GM21717 (cell line): ENCODE data around the gene STRIP1.
"Not testable (repeated sequence)": the region's sequence is repeated elsewhere in the genome, so short reads cannot be mapped to it uniquely, and the experiment has no call there.

Experiments
- ATAC-seq: cut with Tn5 transposase; IDR thresholded peaks from one replicate; pipeline ENCODE4 v1.9.1; 2021; ENCODE audit warnings: mild to moderate bottlenecking, moderate library complexity; ENCODE audit not compliant: unreplicated experiment

STRIP1 gene

DNA sequence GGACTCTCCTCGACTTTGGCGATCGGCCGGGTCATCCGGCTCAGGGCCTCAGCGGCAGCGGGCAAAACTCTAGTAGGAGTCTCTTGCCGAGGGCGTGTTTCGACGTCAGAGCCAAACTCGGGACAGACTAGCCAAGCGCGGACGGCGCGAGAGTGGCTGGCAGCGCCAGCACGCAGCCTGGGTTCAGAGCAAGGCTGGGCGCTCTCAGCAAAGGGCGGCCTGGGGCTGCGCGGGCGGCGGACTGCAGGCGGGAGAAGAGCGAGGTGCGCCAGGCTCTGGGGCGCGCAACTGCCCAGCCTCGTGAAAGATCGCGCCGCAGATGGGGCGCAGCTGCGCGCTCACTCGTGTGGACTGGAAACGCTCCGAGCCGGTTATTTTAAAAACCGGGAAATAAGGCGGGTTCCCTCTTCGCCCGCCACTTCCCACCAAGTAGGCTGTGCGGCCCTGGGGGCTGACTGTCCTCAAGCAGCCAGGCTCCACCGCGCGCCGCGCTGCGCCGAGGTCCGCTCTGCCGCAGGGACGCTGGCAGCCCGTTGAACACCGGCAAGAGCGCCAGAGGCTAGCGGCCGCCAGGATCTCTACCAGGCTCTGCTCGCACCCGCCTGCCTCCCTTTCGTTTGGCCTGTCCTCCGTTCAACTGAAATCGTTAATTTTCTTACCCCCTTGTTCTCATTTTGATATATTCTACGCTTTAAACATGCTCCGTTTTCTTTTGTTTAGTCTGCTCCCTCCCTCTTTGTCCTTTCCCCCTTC is 33.6 kb downstream of the STRIP1 start:
- ATAC-seq: no peak

DNA sequence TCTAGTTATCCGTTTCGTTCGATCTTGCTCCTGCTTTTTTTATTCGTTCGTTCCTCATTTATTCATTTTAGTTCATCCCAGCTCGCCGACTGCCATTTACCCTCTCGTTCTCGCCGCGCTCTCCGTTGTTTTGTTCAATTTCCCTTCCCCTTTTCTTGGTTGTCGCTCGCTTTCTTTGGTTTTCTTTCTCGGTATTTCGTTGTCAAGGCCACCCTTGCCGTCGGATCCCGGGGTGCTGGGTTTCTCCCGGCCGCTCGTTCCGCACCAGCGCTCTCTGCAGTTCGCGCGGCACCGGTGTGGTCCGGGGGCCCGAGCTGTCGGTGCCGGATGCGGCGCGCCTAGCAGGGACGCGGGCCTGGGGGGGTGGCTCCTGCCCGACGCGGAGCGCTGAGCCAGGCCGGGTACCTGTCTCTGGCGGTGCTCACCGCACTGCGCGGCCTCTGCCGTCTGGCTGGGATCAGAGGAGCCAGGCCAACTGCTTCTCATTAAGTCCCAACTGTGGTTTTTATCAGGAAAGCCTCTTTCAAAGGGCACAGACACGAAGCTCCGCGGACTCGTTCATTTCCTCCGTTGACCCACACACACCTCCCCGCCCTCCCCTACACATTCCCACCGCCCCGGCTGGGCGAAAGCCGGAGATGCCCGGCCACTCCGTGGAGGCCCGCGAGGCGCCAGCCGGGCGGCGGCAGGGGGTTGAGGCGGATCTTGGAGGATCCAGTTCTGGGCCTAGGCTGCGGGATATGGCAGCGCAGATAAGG is 34.4 kb downstream of the STRIP1 start:
- ATAC-seq: no peak

DNA sequence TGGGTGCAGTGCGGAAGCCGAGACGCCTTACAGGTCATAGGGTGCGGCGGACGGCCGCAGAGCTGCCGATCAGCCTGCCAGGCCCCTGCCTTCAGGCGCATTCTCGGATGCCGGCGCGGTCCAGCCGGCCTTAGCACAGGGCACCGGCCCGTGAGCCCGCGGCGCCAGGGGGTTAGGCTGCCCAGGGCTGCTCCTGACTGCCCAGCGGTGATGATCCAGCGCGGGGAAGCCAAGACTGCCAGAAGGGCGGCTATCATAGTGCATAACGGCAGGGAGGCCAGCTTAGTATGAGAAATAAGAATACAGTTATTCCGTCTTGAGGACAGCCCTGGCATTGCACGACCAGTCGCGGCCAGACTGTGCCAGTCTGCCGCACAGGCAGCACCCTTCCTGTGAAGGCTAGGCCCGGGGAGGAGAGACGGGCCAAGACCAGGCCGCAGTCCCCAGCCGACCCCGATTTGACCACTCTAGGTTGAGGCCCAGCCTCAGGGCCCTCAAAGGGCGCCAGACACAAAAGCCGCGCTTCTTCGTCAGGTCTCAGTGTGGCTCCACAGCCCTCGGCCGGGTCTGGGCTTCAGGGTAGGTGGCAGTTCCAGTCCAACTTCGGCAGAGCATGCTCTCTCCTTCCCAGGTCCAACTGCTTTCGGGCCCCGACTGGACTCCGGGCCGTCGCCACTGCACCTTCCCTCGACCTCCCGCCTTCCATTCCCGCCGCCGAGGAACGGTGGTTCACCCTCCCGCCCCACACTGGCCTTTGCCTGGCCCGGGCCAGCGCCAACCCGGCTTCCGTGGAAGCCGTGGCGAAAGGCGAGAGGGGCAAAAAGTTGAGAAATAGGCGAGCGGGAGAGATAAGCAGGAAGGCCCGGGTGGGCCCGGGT is 35.2 kb downstream of the STRIP1 start:
- ATAC-seq: no peak

DNA sequence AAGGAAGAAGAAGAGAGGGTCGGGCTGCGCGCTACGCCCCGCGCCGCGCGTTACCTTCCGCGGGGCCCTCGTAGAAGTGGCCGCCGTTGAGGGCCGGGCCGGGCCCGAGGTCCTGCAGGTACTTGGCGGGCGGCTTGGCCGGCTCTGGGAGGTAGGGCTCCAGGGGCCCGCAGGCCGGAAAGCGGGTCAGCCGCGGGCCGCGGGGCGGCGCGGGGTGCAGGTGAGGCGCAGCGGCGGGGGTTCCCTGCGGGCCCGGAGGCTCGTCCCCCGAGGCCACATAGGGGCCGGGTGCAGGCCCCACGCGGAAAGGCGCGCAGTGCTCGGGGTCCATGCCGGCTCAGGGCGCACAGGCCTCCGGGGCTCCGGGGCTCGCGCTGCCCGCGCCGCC is 35.9 kb downstream of the STRIP1 start:
- no peak for ATAC-seq

DNA sequence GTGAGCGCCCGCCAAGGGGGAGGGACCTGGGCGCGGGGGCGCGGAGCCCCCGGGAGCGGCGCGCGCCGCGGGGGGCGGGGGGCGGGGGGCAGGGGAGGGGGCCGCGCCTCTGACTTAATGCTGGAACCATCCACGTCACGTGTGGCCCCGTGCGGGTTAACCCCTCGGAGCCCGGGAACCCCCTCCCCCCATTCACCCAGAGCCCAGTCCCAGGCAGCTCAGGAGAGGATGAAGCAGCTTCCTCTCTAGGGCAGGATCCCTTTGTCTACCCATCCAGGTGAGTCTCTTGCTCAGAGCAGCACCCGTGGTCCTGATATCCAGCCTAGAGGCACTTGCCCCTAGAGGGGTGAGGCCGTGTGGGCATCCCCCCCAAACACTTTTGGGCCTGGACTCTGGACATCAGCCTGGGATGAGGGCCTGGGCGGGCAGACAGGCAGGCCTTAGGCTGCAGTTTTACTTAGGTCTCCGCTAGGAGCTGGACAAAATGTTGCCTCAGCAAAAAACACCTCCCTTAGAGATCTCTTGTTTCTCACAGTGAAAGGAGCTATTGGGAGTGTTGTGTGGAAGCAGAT is 36.3 kb downstream of the STRIP1 start, which contains the start of gene ALX3:
TSS of gene ALX3 (minus strand) at position 2 of the 572 bp plus-strand sequence. CDS start 60 bp downstream, outside the sequence.
- no peak for ATAC-seq

DNA sequence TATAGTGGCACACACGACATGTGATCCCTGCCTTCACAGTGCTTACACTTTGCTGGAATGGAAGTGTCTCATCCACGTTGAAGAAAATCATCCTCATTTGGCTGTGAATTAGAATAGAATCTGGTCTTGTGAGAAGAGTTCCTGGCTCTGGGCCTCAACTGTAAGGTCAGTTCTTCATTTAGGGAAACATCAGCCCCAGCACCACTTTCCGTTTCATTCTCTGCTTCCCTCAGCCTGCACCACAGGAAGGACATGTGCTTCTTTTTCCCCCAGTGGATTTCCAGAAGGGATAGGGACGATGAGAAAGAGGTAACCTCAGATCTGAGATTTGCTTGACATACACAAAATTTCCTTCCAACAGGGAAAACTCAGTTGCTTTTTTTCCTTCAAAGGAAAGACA is 39.7 kb downstream of the STRIP1 start:
- ATAC-seq: no peak

DNA sequence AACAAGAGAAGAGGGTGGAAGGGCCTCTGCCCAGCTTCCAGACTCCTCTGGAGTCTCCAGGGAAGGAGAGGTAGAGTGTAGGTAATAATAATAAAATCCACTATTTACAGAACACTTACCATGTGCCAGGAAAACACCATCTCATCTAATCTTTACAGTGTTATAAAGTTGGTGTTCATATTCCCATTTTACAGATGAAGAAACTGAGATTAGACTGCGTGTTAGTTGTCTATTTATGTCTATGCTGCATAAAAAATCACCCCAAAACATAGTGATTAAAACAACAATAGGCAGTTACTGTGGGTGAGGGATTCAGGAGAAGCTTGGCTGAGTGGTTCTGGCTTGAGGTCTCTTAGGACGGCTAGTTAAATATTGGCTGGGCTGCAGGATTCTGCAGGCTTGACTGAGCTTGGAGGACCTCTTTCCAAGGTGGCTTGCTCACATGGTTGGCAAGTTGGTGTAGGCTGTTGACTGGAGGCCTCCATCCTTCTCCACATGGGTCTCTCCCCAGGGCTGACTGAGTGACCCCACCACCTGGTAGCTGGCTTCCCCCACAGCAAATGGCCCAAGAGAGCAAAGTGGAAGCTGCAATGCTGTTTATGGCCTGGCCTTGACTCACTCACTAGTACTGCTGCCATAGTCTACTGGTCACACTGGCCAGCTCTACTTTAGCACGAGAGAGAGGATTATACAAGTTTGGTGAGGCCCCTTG is 42.5 kb downstream of the STRIP1 start:
- ATAC-seq: no peak

DNA sequence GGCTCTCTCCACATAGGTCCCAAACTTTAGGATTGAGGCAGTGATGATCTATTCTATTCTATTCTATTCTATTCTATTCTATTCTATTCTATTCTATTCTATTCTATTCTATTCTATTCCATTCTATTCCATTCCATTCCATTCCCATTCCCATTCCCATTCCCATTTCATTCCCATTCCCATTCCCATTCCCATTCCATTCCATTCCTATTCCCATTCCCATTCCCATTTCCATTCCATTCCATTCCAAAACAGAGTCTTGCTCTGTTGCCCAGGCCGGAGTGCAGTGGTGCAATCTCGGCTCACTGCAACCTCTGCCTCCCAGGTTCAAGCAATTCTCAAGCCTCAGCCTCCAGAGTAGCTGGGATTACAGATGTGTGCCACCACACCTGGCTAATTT is 45.6 kb downstream of the STRIP1 start:
- ATAC-seq: not testable (repeated sequence)

DNA sequence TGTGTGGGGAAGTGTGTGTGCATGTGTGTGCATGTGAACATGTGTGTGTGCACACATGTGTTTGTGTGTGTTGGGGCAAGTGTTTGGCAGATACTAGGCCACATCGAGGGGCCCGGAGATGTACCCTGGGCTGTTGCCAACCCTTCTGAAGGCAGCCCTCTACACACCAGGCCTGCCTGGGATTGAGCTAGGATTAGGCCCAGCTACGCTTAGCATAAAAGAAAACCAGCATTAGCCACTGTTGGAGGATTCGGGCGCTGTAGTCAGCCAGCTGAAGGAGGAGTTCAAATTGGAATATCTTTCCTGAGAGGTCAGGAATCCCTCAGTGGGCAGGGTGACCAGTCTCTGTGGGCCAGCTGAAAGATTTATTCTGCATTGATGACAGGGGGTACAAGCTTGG is 46.6 kb downstream of the STRIP1 start:
- no peak for ATAC-seq

DNA sequence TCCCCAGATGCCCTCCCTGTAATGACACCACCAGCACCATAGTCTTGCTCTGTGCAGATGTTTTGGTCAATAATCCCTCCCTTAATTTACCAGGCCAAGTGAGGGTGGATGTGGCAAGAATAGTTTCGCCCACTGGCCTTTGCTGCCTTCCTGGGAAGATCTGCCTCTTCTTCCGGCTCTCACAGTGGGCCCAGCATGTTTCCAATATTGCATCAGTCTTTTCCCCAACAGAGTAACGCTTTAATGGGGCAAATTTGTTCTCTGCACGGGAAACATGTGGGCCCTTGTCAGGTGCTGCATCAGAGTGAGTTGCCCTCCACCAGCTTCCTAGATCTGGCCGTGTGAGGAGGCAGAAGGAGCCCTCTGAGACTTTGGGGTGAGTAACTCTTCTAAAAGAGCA is 48.1 kb downstream of the STRIP1 start:
- no peak for ATAC-seq

DNA sequence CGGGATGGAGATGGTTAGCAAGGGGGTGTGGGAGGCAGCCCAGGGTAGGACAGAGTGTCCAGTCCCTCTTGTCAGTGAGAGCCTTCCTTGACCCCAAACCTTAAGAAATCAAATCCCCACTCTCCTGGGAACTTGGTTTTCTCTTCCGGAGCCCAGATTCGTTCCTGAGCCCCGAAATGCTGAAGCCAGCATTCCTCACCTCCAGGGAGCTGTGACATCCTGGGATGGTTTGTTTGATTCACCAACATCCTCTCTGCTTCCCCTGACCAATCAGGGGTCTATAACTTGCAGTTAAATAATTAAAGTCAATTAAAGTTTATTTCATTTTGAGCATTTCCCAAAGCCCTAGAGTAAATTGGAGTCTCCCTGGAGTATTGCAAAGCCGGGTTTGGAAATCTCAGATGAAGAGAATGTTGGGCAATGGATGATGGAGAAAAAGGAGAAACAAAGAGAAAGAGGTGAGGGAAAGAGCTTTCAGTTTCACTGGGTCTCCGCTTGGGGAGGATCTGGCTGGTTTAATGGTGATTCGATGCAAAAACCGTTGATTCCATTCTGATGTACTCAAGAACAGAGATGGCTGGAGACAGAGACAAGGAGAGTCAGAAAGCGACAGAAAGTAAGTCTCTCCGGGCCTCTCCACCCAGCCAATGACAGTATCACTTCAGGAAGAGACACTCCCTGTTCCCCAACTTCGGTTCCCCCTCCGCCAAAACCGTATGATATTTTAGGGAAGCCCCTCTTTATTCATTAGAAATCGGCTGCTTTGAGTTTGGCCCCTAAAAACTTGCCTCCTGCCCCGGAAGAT is 48.8 kb downstream of the STRIP1 start:
- no peak for ATAC-seq

DNA sequence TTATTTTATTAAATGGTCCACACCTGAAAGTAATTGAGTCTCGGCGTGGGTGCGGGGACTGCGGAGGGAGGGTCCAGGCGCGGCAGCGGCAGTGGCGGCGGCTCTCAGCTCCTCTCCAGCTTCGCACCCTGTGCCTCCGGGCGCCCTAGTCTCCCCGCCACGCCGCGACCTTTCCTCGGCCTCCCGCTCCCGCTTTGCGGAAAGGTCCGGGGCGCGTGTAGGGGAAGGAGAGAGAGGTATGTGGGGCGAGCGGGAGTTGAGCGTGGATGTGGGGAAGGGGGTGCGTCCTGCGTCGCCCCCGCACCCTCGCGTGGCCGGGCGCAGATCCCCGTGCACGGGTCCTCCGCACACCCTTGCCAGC is 49.4 kb downstream of the STRIP1 start:
- ATAC-seq: no peak

DNA sequence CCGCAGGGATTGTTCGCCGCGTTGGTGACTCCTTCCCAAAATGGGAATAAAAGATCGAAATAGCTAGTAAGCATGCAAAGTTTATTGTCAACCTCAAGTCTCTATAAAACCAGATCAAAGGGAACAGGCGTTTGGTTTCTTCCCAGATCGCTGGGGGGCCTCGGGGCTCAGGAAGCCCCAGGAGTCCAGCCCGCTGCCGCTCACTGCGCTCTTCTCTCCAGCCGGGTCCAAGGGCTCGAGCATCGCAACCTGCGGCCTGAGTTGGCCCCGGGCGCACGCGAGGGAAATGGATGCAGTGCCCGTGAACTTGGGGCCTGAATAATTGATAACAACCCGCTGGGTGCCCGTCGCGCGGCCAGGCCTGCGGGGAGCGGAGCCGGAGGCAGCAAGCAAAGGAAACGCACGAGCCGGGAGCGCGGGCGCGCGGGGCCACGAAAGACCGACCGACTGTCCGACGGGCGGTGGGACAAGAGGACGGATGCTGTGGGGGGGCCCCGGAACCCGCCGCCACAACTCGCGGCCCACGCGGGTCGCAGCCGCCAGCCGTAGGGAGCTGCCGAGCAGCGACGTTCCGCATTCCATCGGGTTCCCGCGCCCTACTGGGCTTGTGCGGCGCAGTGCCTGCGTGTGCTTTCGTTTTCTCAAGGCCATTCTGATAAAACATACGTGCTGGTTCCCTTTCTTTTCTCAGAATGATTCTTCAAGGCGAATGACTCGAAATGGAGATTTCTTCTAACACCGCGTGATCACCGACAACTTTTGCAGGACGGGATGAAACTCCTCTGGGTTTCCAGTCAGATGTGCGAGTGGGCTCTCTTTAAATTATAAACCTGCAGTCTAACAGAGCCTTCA is 50.0 kb downstream of the STRIP1 start:
- no peak for ATAC-seq

DNA sequence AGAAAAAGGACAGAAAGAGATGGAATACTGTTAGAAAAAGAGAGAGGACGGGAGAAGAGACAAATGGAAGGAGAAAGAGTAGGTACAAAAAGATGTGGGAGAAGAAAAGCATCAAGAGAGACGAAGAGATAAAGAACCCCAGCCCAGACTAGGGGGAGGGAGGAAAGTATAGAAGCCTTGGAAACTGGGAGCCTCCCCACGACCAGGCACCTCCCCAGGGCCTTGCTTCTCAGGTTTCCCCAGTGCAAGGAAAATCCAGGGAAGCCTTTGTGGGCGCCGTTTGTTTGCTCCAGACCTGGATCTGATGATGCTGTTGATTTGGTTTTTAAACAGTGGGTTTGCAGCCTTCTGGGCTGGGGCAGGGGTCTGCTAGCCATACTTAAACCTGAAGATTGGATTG is 51.2 kb downstream of the STRIP1 start:
- ATAC-seq: no peak

DNA sequence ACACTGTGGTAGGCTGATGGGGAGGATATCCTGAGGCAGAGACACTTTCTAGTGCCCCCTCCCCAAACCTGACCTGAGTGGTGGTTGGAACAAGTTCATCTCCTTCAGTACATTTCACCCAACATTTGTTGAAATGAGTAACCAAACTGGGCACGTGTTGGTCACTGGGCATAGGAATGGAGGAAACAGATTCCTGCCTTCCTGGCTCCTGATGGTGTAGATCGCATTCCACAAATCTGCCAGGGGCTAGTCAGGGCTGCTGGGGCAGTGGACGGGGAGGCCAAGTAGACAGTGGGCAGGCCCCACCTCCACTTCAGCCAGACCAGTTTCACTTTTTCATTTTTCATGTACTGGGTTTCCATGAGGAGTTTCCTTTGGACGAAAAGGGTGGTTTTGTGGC is 52.5 kb downstream of the STRIP1 start:
- ATAC-seq: no peak

DNA sequence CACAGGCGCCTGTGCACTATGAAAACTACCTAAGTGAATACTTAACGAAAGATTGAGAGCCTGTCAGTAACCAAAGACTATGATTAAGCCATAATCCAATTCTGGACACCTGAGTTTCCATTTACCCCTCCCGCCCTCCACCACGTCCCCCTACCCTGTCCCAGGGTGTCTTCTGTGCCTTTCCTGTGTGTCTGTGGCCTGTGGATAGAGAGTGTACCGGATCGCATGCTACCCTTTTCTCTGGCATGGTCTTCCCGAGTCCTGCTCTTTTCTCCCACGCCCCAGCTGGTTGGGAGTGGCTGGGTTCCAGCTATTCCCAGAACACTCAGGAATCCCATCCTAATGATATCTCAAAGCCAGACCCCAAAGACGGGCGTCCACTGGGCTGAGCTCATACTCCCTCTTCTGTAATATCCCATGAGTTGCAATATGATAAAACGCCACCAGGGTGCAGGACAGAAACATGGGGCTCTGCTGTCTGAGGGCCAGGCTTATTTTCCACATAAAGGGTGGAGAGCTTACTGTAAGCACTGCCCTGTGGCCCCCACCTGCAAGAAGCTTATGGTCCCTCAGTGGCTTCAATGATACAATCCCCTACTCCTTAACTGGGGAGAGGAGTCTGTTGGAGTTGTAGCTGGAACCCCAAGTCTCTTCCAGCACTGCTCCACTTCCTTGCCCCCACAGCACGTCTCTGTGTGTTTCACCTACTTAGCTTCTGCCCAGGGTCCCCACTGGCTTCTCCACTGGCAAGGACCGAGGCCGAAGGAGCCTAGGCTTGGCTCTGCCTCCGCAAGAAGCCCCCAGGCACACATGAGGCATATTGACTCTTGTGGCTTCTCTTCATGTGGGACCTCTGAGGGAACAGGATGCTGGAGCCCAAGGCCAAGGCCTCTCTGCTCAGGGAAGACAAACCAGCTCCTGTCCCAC is 53.7 kb downstream of the STRIP1 start:
- no peak for ATAC-seq

DNA sequence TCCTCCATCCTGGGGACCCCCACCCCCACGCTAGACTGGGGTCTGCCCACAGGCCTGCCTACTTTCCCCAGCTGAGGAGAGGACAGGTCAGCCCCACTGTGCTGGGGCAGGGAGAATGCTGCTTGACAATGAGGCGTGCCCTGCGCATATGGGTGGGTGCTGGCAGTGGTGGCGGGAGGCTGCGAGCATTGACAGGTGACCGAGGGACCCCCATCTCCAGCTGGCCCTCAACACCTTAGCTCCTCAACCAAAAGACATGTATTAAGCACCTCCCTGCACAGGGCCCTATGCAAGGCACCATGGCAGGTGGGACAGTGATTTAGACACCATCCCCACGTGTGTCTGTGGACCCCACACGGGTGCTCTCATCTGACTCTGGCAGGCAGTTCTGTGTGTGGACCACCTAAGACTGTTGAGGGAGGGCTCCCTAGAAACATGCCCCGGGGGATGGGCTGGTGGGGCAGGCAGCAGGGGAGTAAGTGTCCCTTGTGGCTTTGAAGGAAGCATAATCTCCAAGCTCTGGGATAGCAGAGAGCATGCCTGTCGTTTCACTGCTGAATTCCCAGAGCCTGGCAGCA is 54.4 kb downstream of the STRIP1 start:
- ATAC-seq: no peak
